Measurements from ENCODE around the gene U2SURP. TPM values are rescaled to one million over a fixed set of nuclear protein-coding genes. Genes with fewer than 3 reads are reported as not detected.

U2SURP gene
- total RNA-seq, 1 donor = 85.0 TPM

GRCh38 chr3:142958707-142959106 lies 42.7 kb upstream of the U2SURP start:
- peaks cover 4% of the 10 kb centered on the region for H3K4me1 ChIP-seq (ENCODE audit: insufficient read depth, low read length)
- H3K79me2 ChIP-seq (ENCODE audit: insufficient read depth, low read length) = no peaks in the 10 kb centered on the region
- peak overlapping the region; percentile 78 for H3K4me2 ChIP-seq (ENCODE audit: insufficient read depth, low read length)
- peaks cover 29% of the 10 kb centered on the region for H3K27me3 ChIP-seq (ENCODE audit: insufficient read depth, low read length)
- TF ChIP-seq CTCF (IDR thresholded peaks at IDR 0.05; ENCODE audit: extremely low read depth, low read depth, low read length) = no peak
- DNase-seq (ENCODE audit: insufficient read length, low spot score, missing footprints) = peak; percentile 81
- no peaks in the 10 kb centered on the region for H3K36me3 ChIP-seq (ENCODE audit: insufficient read depth, low read length)
- peak overlapping the region; percentile 37 for H2AFZ ChIP-seq (ENCODE audit: low read length)
- H3K9me3 ChIP-seq (ENCODE audit: low read depth, low read length) = no peaks in the 10 kb centered on the region
- peak overlapping the region; percentile 50 for H3K4me3 ChIP-seq (ENCODE audit: insufficient read depth, low read length)
- no peaks in the 10 kb centered on the region for H4K20me1 ChIP-seq (ENCODE audit: insufficient read depth, low read length)
- H3K27ac ChIP-seq (ENCODE audit: low read depth, low read length) = no peak overlapping the region

GRCh38 chr3:142960322-142960850 lies 41.0 kb upstream of the U2SURP start:
- Histone ChIP-seq H3K27me3 (ENCODE audit: insufficient read depth, low read length) (peaks cover 42% of the 10 kb centered on the region), H3K79me2 (ENCODE audit: insufficient read depth, low read length) (no peaks in the 10 kb centered on the region), H3K9me3 (ENCODE audit: low read depth, low read length) (no peaks in the 10 kb centered on the region), H3K27ac (ENCODE audit: low read depth, low read length) (no peak overlapping the region), H3K4me2 (ENCODE audit: insufficient read depth, low read length) (no peak overlapping the region), H4K20me1 (ENCODE audit: insufficient read depth, low read length) (no peaks in the 10 kb centered on the region), H3K4me1 (ENCODE audit: insufficient read depth, low read length) (peaks cover 8% of the 10 kb centered on the region), H3K36me3 (ENCODE audit: insufficient read depth, low read length) (no peaks in the 10 kb centered on the region), H3K4me3 (ENCODE audit: insufficient read depth, low read length) (no peak overlapping the region), H2AFZ (ENCODE audit: low read length) (no peak overlapping the region)
- DNase-seq (ENCODE audit: insufficient read length, low spot score, missing footprints) = no peak
- no peak for TF ChIP-seq CTCF (IDR thresholded peaks at IDR 0.05; ENCODE audit: extremely low read depth, low read depth, low read length)

- H3K27me3 ChIP-seq (ENCODE audit: insufficient read depth, low read length) = peaks cover 47% of the 10 kb centered on the region
- no peak for DNase-seq (ENCODE audit: insufficient read length, low spot score, missing footprints)
- H3K36me3 ChIP-seq (ENCODE audit: insufficient read depth, low read length) = no peaks in the 10 kb centered on the region
- no peaks in the 10 kb centered on the region for H4K20me1 ChIP-seq (ENCODE audit: insufficient read depth, low read length)
- TF ChIP-seq CTCF (IDR thresholded peaks at IDR 0.05; ENCODE audit: extremely low read depth, low read depth, low read length) = no peak
- peaks cover 8% of the 10 kb centered on the region for H3K4me1 ChIP-seq (ENCODE audit: insufficient read depth, low read length)
- H3K4me3 ChIP-seq (ENCODE audit: insufficient read depth, low read length) = no peak overlapping the region
- no peaks in the 10 kb centered on the region for H3K9me3 ChIP-seq (ENCODE audit: low read depth, low read length)
- H3K4me2 ChIP-seq (ENCODE audit: insufficient read depth, low read length) = no peak overlapping the region
- H3K79me2 ChIP-seq (ENCODE audit: insufficient read depth, low read length) = no peaks in the 10 kb centered on the region
- H3K27ac ChIP-seq (ENCODE audit: low read depth, low read length) = no peak overlapping the region
- H2AFZ ChIP-seq (ENCODE audit: low read length) = no peak overlapping the region
Measured at GRCh38 chr3:142961539-142961938, 39.8 kb upstream of the U2SURP start.

- no peak overlapping the region for H2AFZ ChIP-seq (ENCODE audit: low read length)
- no peaks in the 10 kb centered on the region for H4K20me1 ChIP-seq (ENCODE audit: insufficient read depth, low read length)
- no peaks in the 10 kb centered on the region for H3K36me3 ChIP-seq (ENCODE audit: insufficient read depth, low read length)
- no peak for TF ChIP-seq CTCF (IDR thresholded peaks at IDR 0.05; ENCODE audit: extremely low read depth, low read depth, low read length)
- H3K79me2 ChIP-seq (ENCODE audit: insufficient read depth, low read length) = no peaks in the 10 kb centered on the region
- no peaks in the 10 kb centered on the region for H3K9me3 ChIP-seq (ENCODE audit: low read depth, low read length)
- no peak for DNase-seq (ENCODE audit: insufficient read length, low spot score, missing footprints)
- H3K4me1 ChIP-seq (ENCODE audit: insufficient read depth, low read length) = peaks cover 8% of the 10 kb centered on the region
- no peak overlapping the region for H3K4me3 ChIP-seq (ENCODE audit: insufficient read depth, low read length)
- H3K27me3 ChIP-seq (ENCODE audit: insufficient read depth, low read length) = peaks cover 47% of the 10 kb centered on the region
- no peak overlapping the region for H3K27ac ChIP-seq (ENCODE audit: low read depth, low read length)
- H3K4me2 ChIP-seq (ENCODE audit: insufficient read depth, low read length) = no peak overlapping the region
Measured at GRCh38 chr3:142962175-142962519, 39.2 kb upstream of the U2SURP start.
